ENCODE measurements around the gene SNAI3.

DNA sequence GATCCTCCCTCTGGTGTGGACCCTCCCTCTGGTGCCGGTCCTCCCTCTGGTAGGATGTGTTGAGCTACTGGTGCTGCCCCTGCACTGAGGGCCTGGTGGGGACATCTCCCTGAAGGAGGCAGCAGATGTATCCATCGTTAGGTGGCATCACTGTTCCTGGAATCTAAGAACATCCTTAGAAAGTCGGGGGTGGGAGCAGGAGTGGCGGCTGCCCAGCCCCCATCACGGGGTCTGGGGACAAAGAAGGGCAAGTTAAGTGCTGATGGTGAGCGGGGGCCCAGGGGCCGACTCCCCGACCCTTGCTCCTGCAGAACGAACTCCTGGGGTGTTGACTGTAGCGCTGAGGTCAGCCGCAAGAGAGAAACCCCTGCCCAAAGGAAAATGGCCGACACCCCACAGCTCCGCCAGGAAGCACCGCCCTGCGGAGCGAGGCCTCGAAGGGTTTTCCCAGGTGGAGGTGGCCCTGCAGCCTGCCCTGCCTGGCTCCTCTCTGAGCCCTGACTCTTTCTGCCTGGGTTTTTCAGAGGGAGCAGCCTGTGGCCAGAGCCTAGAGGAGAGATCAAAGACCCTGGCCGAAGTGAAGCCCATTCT is 25.5 kb upstream of the SNAI3 start:
- TF ChIP-seq CTCF (conservative IDR thresholded peaks at IDR 0.05; ENCODE audit: low read length) (no peak), EZH2phosphoT487 (IDR thresholded peaks at IDR 0.05; ENCODE audit: borderline replicate concordance) (no peak)
